Esophagus mucosa (tissue), 1 donor: ENCODE measurements around the gene OR1M1. TPM values are rescaled to one million over a fixed set of nuclear protein-coding genes. Genes with fewer than 3 reads are reported as not detected.
A peak's percentile ranks its signal among the peaks of the same experiment; 100 is the strongest.
"Not testable (repeated sequence)": the region's sequence is repeated elsewhere in the genome, so short reads cannot be mapped to it uniquely, and the experiment has no call there.

Experiments used
- ATAC-seq: fragments of 200-7000 bp; cut with Tn5 transposase; one replicate; pipeline ENCODE4 v1.9.1; 2020
- total RNA-seq: library from RNA; stranded (reverse); gene quantifications from one replicate; pipeline ENCODE4 v1.2.4, GENCODE V29; 2023
- donor health status: DM: yes; HTN: yes; CAD: no.

Gene OR1M1
- total RNA-seq, result not detected

- ATAC-seq, result no peak
These were observed at the start of gene OR1M1 for GRCh38 chr19:9086761-9087160. OR1M1 (plus strand) TSS chr19:9087061; CDS start chr19:9093245, 6,184 bp downstream.

- ATAC-seq, result no peak
These were observed 49.3 kb upstream of the OR1M1 start for GRCh38 chr19:9037400-9038062.

- ATAC-seq, result no peak
These were observed 47.1 kb upstream of the OR1M1 start for GRCh38 chr19:9039728-9040127.

GRCh38 chr19:9040131-9040530 lies 46.7 kb upstream of the OR1M1 start:
- ATAC-seq, result no peak

- no peak for ATAC-seq
These were observed 45.8 kb upstream of the OR1M1 start for GRCh38 chr19:9041023-9041422.

GRCh38 chr19:9043524-9043923 lies 43.3 kb upstream of the OR1M1 start:
- no peak for ATAC-seq

GRCh38 chr19:9044449-9044848 lies 42.4 kb upstream of the OR1M1 start:
- no peak for ATAC-seq

- no peak for ATAC-seq
These were observed 40.2 kb upstream of the OR1M1 start for GRCh38 chr19:9046694-9047093.

GRCh38 chr19:9052894-9053293 lies 34.0 kb upstream of the OR1M1 start:
- no peak for ATAC-seq

- ATAC-seq, result not testable (repeated sequence)
These were observed 33.2 kb upstream of the OR1M1 start for GRCh38 chr19:9053674-9054073.

- ATAC-seq, result no peak
These were observed 32.7 kb upstream of the OR1M1 start for GRCh38 chr19:9054207-9054606.

- peak; percentile 92 for ATAC-seq
These were observed 32.1 kb upstream of the OR1M1 start for GRCh38 chr19:9054765-9055164.

- not testable (repeated sequence) for ATAC-seq
These were observed 30.7 kb upstream of the OR1M1 start for GRCh38 chr19:9056131-9056530.

GRCh38 chr19:9057505-9058258 lies 29.2 kb upstream of the OR1M1 start:
- ATAC-seq, result no peak

GRCh38 chr19:9058905-9059667 lies 27.8 kb upstream of the OR1M1 start:
- no peak for ATAC-seq

- no peak for ATAC-seq
These were observed 26.1 kb upstream of the OR1M1 start for GRCh38 chr19:9060564-9061340.

- no peak for ATAC-seq
These were observed 25.0 kb upstream of the OR1M1 start for GRCh38 chr19:9061879-9062278.

GRCh38 chr19:9065457-9066014 lies 21.3 kb upstream of the OR1M1 start:
- no peak for ATAC-seq

GRCh38 chr19:9070066-9070465 lies 16.8 kb upstream of the OR1M1 start:
- ATAC-seq, result peak; percentile 31

- ATAC-seq, result not testable (repeated sequence)
These were observed 15.1 kb upstream of the OR1M1 start for GRCh38 chr19:9071720-9072119.

GRCh38 chr19:9073806-9074205 lies 13.1 kb upstream of the OR1M1 start:
- no peak for ATAC-seq
